Measurements from ENCODE around the gene COG1. TPM values are rescaled to one million over a fixed set of nuclear protein-coding genes. Genes with fewer than 3 reads are reported as not detected.

Gene COG1
- total RNA-seq, 4 donors from 2014 or later = 48.3 to 83.3 (median 62.9) TPM

- DNase-seq = no peak
- Histone ChIP-seq H3K4me3 (no peak overlapping the region), H3K27ac (no peak overlapping the region), H3K4me1 (peaks cover 0 to 33% (median 5%) of the 10 kb centered on the region in 4 donors), H3K9me3 (no peaks in the 10 kb centered on the region), H3K36me3 (no peaks in the 10 kb centered on the region), H3K27me3 (peaks cover 0 to 12% of the 10 kb centered on the region in 2 donors)
- TF ChIP-seq CTCF (IDR thresholded peaks at IDR 0.05) (no peak), POLR2A (IDR thresholded peaks at IDR 0.05) (no peak)
Observed at GRCh38 chr17:73168667-73169066, 24.2 kb upstream of the COG1 start.

GRCh38 chr17:73170324-73170723 is 22.5 kb upstream of the COG1 start:
- Histone ChIP-seq H3K27ac (no peak overlapping the region), H3K36me3 (no peaks in the 10 kb centered on the region), H3K27me3 (peaks cover 0 to 5% of the 10 kb centered on the region in 2 donors), H3K9me3 (no peaks in the 10 kb centered on the region), H3K4me1 (peaks cover 0 to 20% (median 1%) of the 10 kb centered on the region in 4 donors), H3K4me3 (no peak overlapping the region)
- TF ChIP-seq POLR2A (IDR thresholded peaks at IDR 0.05) (no peak), CTCF (IDR thresholded peaks at IDR 0.05) (no peak)
- DNase-seq = no peak

- no peak overlapping the region for H3K27ac ChIP-seq
- H3K4me3 ChIP-seq = no peak overlapping the region
- DNase-seq = no peak
- peaks cover 0 to under 1% (median 0%) of the 10 kb centered on the region in 4 donors for H3K4me1 ChIP-seq
- no peaks in the 10 kb centered on the region for H3K9me3 ChIP-seq
- no peaks in the 10 kb centered on the region for H3K27me3 ChIP-seq
- no peak for TF ChIP-seq CTCF (IDR thresholded peaks at IDR 0.05)
- TF ChIP-seq POLR2A (IDR thresholded peaks at IDR 0.05) = no peak
- no peaks in the 10 kb centered on the region for H3K36me3 ChIP-seq
Observed at GRCh38 chr17:73172252-73172651, 20.6 kb upstream of the COG1 start.

- no peak for DNase-seq
- no peak for TF ChIP-seq CTCF (IDR thresholded peaks at IDR 0.05)
- TF ChIP-seq POLR2A (IDR thresholded peaks at IDR 0.05) = no peak
- no peaks in the 10 kb centered on the region for H3K4me1 ChIP-seq
- no peaks in the 10 kb centered on the region for H3K9me3 ChIP-seq
- no peaks in the 10 kb centered on the region for H3K27me3 ChIP-seq
- H3K36me3 ChIP-seq = no peaks in the 10 kb centered on the region
- no peak overlapping the region for H3K27ac ChIP-seq
- H3K4me3 ChIP-seq = no peak overlapping the region
Observed at GRCh38 chr17:73174126-73174525, 18.7 kb upstream of the COG1 start.

GRCh38 chr17:73175962-73176565 is 16.8 kb upstream of the COG1 start:
- no peak overlapping the region for H3K27ac ChIP-seq
- H3K36me3 ChIP-seq = no peaks in the 10 kb centered on the region
- no peak overlapping the region for H3K4me3 ChIP-seq
- no peak for DNase-seq
- H3K4me1 ChIP-seq = no peaks in the 10 kb centered on the region
- H3K27me3 ChIP-seq = no peaks in the 10 kb centered on the region
- H3K9me3 ChIP-seq = no peaks in the 10 kb centered on the region
- no peak for TF ChIP-seq POLR2A (IDR thresholded peaks at IDR 0.05)
- TF ChIP-seq CTCF (IDR thresholded peaks at IDR 0.05) = no peak

- H3K4me3 ChIP-seq = no peak overlapping the region
- no peak for DNase-seq
- no peaks in the 10 kb centered on the region for H3K27me3 ChIP-seq
- H3K27ac ChIP-seq = no peak overlapping the region
- TF ChIP-seq POLR2A (IDR thresholded peaks at IDR 0.05) (no peak), CTCF (IDR thresholded peaks at IDR 0.05) (no peak)
- H3K36me3 ChIP-seq = no peaks in the 10 kb centered on the region
- H3K9me3 ChIP-seq = no peaks in the 10 kb centered on the region
- peaks cover 0 to 13% (median 0%) of the 10 kb centered on the region in 4 donors for H3K4me1 ChIP-seq
Observed at GRCh38 chr17:73179387-73179786, 13.5 kb upstream of the COG1 start.
